GM12801 (cell line): Measurements from ENCODE around the gene CLRN1.

Experiments used
- CTCF ChIP-seq: IDR thresholded peaks from one replicate; pipeline ENCODE4 v1.5.1; 2011; ENCODE audit warnings: control low read depth; ENCODE audit not compliant: insufficient read length; ENCODE audit errors: extremely low read depth

Gene CLRN1

GRCh38 chr3:150972366-150973071 lies at the start of gene CLRN1:
Gene CLRN1 (minus strand): TSS chr3:150972727. CDS start chr3:150972708, 19 bp downstream.
- no peak for TF ChIP-seq CTCF

GRCh38 chr3:151016478-151016795 lies 43.9 kb upstream of the CLRN1 start:
- no peak for TF ChIP-seq CTCF

- no peak for TF ChIP-seq CTCF
These were observed 43.4 kb upstream of the CLRN1 start for GRCh38 chr3:151015767-151016477.

- TF ChIP-seq CTCF, result no peak
These were observed 42.7 kb upstream of the CLRN1 start for GRCh38 chr3:151015181-151015580.

GRCh38 chr3:151014501-151015018 lies 42.0 kb upstream of the CLRN1 start:
- no peak for TF ChIP-seq CTCF

GRCh38 chr3:151012753-151013152 lies 40.2 kb upstream of the CLRN1 start:
- no peak for TF ChIP-seq CTCF

- no peak for TF ChIP-seq CTCF
These were observed 38.9 kb upstream of the CLRN1 start for GRCh38 chr3:151011427-151011826.
